ENCODE measurements around the gene ZBTB8A. TPM values are rescaled to one million over a fixed set of nuclear protein-coding genes. Genes with fewer than 3 reads are reported as not detected.

ZBTB8A gene
- total and polyA plus RNA-seq, 4 donors, result 11.8 to 20.4 (median 13.7) TPM

- no peaks in the 10 kb centered on the region for H3K9me3 ChIP-seq (ENCODE audit: control insufficient read depth, insufficient read depth, low read length)
- no CpG with 5 or more reads among the region's 6 CpGs for WGBS (ENCODE audit: insufficient coverage)
Observed at GRCh38 chr1:32647308-32648134, 108.3 kb downstream of the ZBTB8A start.

GRCh38 chr1:32650248-32650751 is 111.1 kb downstream of the ZBTB8A start, which contains the start of gene ZBTB8OS:
TSS of gene ZBTB8OS (minus strand) at chr1:32650550. CDS start at chr1:32650529, 21 bp downstream.
- Histone ChIP-seq H3K27me3 (ENCODE audit: control insufficient read depth, insufficient read depth, low read length) (no peaks in the 10 kb centered on the region), H3K4me1 (ENCODE audit: control insufficient read depth, insufficient read depth, low read length) (peaks cover 32% of the 10 kb centered on the region), H3K4me3 (ENCODE audit: low read depth, low read length) (peak within 1 kb of the TSS; percentile 91), H3K36me3 (ENCODE audit: control insufficient read depth, insufficient read depth, low read length) (peaks cover 33% of the 10 kb centered on the region), H3K9me3 (ENCODE audit: control insufficient read depth, insufficient read depth, low read length) (no peaks in the 10 kb centered on the region), H3K27ac (ENCODE audit: low read depth, low read length) (peak within 1 kb of the TSS; percentile 100)
- 0% methylated on average over 18 of the region's 21 CpGs for WGBS (ENCODE audit: insufficient coverage)
- peak; percentile 82 to 98 (median 90) for DNase-seq (ENCODE audit: low read depth in 4 of 6, low spot score in 6 of 6)

More at GRCh38 chr1:32647308-32648134, 108.3 kb downstream of the ZBTB8A start:
- no peak overlapping the region for H3K4me3 ChIP-seq (ENCODE audit: low read depth, low read length)
- H3K36me3 ChIP-seq (ENCODE audit: control insufficient read depth, insufficient read depth, low read length), result peaks cover 16% of the 10 kb centered on the region
- no peak overlapping the region for H3K27ac ChIP-seq (ENCODE audit: low read depth, low read length)
- H3K27me3 ChIP-seq (ENCODE audit: control insufficient read depth, insufficient read depth, low read length), result no peaks in the 10 kb centered on the region
- DNase-seq (ENCODE audit: low read depth in 4 of 6, low spot score in 6 of 6), result no peak
- peaks cover 19% of the 10 kb centered on the region for H3K4me1 ChIP-seq (ENCODE audit: control insufficient read depth, insufficient read depth, low read length)

- WGBS (ENCODE audit: insufficient coverage), result 0% methylated on average over 67 of the region's 67 CpGs
- DNase-seq (ENCODE audit: low read depth in 4 of 6, low spot score in 6 of 6), result peak; percentile 90 to 99 (median 96)
- peak within 1 kb of the TSS; percentile 100 for H3K27ac ChIP-seq (ENCODE audit: low read depth, low read length)
- peak within 1 kb of the TSS; percentile 91 for H3K4me3 ChIP-seq (ENCODE audit: low read depth, low read length)
- no peaks in the 10 kb centered on the region for H3K9me3 ChIP-seq (ENCODE audit: control insufficient read depth, insufficient read depth, low read length)
- no peaks in the 10 kb centered on the region for H3K27me3 ChIP-seq (ENCODE audit: control insufficient read depth, insufficient read depth, low read length)
- H3K36me3 ChIP-seq (ENCODE audit: control insufficient read depth, insufficient read depth, low read length), result peaks cover 30% of the 10 kb centered on the region
- H3K4me1 ChIP-seq (ENCODE audit: control insufficient read depth, insufficient read depth, low read length), result peaks cover 32% of the 10 kb centered on the region
Observed at GRCh38 chr1:32650752-32651460, 111.7 kb downstream of the ZBTB8A start, which contains the start of gene RBBP4. TSS of gene RBBP4 (plus strand) at chr1:32651208. CDS start at chr1:32651307, 99 bp downstream.

GRCh38 chr1:32651461-32652073 is 112.3 kb downstream of the ZBTB8A start:
- Histone ChIP-seq H3K27ac (ENCODE audit: low read depth, low read length) (peak overlapping the region; percentile 97), H3K27me3 (ENCODE audit: control insufficient read depth, insufficient read depth, low read length) (no peaks in the 10 kb centered on the region), H3K4me3 (ENCODE audit: low read depth, low read length) (peak overlapping the region; percentile 91), H3K9me3 (ENCODE audit: control insufficient read depth, insufficient read depth, low read length) (no peaks in the 10 kb centered on the region), H3K4me1 (ENCODE audit: control insufficient read depth, insufficient read depth, low read length) (peaks cover 32% of the 10 kb centered on the region), H3K36me3 (ENCODE audit: control insufficient read depth, insufficient read depth, low read length) (peaks cover 34% of the 10 kb centered on the region)
- no peak for DNase-seq (ENCODE audit: low read depth in 4 of 6, low spot score in 6 of 6)
- under 1% methylated on average over 29 of the region's 43 CpGs for WGBS (ENCODE audit: insufficient coverage)

- Histone ChIP-seq H3K4me3 (ENCODE audit: low read depth, low read length) (peak overlapping the region; percentile 91), H3K9me3 (ENCODE audit: control insufficient read depth, insufficient read depth, low read length) (no peaks in the 10 kb centered on the region), H3K36me3 (ENCODE audit: control insufficient read depth, insufficient read depth, low read length) (peaks cover 36% of the 10 kb centered on the region), H3K27me3 (ENCODE audit: control insufficient read depth, insufficient read depth, low read length) (no peaks in the 10 kb centered on the region), H3K27ac (ENCODE audit: low read depth, low read length) (no peak overlapping the region), H3K4me1 (ENCODE audit: control insufficient read depth, insufficient read depth, low read length) (peaks cover 32% of the 10 kb centered on the region)
- DNase-seq (ENCODE audit: low read depth in 4 of 6, low spot score in 6 of 6), result no peak
- WGBS (ENCODE audit: insufficient coverage), result 95% methylated on average over 10 of the region's 16 CpGs
Observed at GRCh38 chr1:32652244-32652962, 113.2 kb downstream of the ZBTB8A start.

Small RNAs within 50 kb of the gene (small RNA-seq; reads per million reads assigned to genes)
- not detected for gene RF00019 (ENCODE audit: low replicate concordance)

Other genes with a start within 250 kb of the ZBTB8A start
- 10 to 100 TPM; 37.2 to 68.2 TPM for gene HDAC1, start 247.3 kb upstream of the ZBTB8A start, total RNA-seq
- 10 to 100 TPM; 66.3 to 79.3 TPM for gene HDAC1, start 247.3 kb upstream of the ZBTB8A start, polyA plus RNA-seq (ENCODE audit: insufficient read length in 2 of 2)
- 100 to 1,000 TPM; 159 to 231 TPM for gene MARCKSL1, start 203.2 kb upstream of the ZBTB8A start, total RNA-seq
- 1,000 to 10,000 TPM; 1,221 to 1,348 TPM for gene MARCKSL1, start 203.2 kb upstream of the ZBTB8A start, polyA plus RNA-seq (ENCODE audit: insufficient read length in 2 of 2)
- 1 to 10 TPM; 1.1 to 5.8 TPM for gene FAM229A, start 176.9 kb upstream of the ZBTB8A start, total RNA-seq
- 10 to 100 TPM; 13.9 to 15.5 TPM for gene FAM229A, start 176.9 kb upstream of the ZBTB8A start, polyA plus RNA-seq (ENCODE audit: insufficient read length in 2 of 2)
- 1 to 10 TPM in 1 of 2 donors, under 1 TPM in 1; 0.59 to 2.4 TPM for gene TSSK3, start 176.9 kb upstream of the ZBTB8A start, total RNA-seq
- gene TSSK3, start 176.9 kb upstream of the ZBTB8A start, polyA plus RNA-seq (ENCODE audit: insufficient read length in 2 of 2), result 1 to 10 TPM; 2.3 to 4.4 TPM
- gene BSDC1, start 145.0 kb upstream of the ZBTB8A start, total RNA-seq, result 10 to 100 TPM; 61.4 to 73.8 TPM
- gene BSDC1, start 145.0 kb upstream of the ZBTB8A start, polyA plus RNA-seq (ENCODE audit: insufficient read length in 2 of 2), result 10 to 100 TPM; 78.8 to 85.1 TPM
- gene ZBTB8B, start 74.4 kb upstream of the ZBTB8A start, total RNA-seq, result 1 to 10 TPM; 3.1 to 6.8 TPM
- 1 to 10 TPM; 5.6 to 8.3 TPM for gene ZBTB8B, start 74.4 kb upstream of the ZBTB8A start, polyA plus RNA-seq (ENCODE audit: insufficient read length in 2 of 2)
- gene ZBTB8OS, start 111.1 kb downstream of the ZBTB8A start, total RNA-seq, result 10 to 100 TPM; 26.6 to 41.8 TPM
- gene ZBTB8OS, start 111.1 kb downstream of the ZBTB8A start, polyA plus RNA-seq (ENCODE audit: insufficient read length in 2 of 2), result 10 to 100 TPM; 46.6 to 51.0 TPM
- gene RBBP4, start 111.8 kb downstream of the ZBTB8A start, total RNA-seq, result 100 to 1,000 TPM; 164 to 192 TPM
- gene RBBP4, start 111.8 kb downstream of the ZBTB8A start, polyA plus RNA-seq (ENCODE audit: insufficient read length in 2 of 2), result 100 to 1,000 TPM; 188 to 217 TPM
- 10 to 100 TPM; 10.6 to 17.2 TPM for gene SYNC, start 163.3 kb downstream of the ZBTB8A start, total RNA-seq
- gene SYNC, start 163.3 kb downstream of the ZBTB8A start, polyA plus RNA-seq (ENCODE audit: insufficient read length in 2 of 2), result 1 to 10 TPM; 6.0 to 7.0 TPM